ENCODE measurements around the gene DYRK4.

Gene DYRK4

DNA sequence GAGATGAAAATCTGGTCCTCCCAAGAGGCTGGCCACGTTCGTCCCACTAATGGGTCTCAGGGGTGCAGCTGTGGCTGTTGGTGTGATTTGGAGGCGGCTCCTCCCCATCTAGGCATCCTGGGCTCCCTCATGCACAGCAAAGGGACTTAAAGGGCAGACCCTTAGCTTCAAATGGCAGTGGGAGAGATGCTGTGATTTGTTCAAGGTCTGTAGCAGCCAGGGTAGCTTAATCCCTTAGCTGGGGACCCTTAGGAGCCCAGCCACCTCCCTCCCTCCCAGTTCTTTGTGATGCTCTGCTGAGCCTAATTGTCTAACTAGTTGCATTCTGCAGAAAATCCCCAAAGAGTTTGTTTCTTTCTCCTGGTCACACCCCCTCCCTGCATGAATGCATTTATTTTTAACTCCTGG is 18.3 kb downstream of the DYRK4 start:
- DNase-seq (ENCODE audit: low read depth) = no peak
- TF ChIP-seq, protein P1, sequence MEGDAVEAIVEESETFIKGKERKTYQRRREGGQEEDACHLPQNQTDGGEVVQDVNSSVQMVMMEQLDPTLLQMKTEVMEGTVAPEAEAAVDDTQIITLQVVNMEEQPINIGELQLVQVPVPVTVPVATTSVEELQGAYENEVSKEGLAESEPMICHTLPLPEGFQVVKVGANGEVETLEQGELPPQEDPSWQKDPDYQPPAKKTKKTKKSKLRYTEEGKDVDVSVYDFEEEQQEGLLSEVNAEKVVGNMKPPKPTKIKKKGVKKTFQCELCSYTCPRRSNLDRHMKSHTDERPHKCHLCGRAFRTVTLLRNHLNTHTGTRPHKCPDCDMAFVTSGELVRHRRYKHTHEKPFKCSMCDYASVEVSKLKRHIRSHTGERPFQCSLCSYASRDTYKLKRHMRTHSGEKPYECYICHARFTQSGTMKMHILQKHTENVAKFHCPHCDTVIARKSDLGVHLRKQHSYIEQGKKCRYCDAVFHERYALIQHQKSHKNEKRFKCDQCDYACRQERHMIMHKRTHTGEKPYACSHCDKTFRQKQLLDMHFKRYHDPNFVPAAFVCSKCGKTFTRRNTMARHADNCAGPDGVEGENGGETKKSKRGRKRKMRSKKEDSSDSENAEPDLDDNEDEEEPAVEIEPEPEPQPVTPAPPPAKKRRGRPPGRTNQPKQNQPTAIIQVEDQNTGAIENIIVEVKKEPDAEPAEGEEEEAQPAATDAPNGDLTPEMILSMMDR (IDR thresholded peaks at IDR 0.05; ENCODE audit: low read depth, low read length, missing control alignments) = no peak
- H3K4me3 ChIP-seq (ENCODE audit: low read depth, low read length) = no peak overlapping the region

DNA sequence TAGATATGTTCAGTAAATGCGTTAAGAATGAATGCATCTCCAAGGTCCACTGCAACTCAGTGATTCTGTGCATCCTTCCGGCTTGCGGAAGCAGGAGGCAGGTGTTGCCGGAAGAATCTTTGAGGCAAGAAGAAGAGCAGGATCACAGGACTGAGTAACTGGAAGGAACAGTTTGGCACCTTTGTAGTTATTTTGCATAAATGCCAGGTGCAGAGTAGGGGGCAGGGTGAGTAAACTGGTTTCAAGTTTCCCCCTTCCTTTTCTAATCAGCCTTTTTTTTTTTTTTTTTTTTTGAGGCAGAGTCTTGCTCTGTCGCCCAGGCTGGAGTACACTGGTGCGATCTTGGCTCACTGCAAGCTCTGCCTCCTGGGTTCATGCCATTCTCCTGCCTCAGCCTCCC is 22.3 kb downstream of the DYRK4 start:
- H3K4me3 ChIP-seq (ENCODE audit: low read depth, low read length) = no peak overlapping the region
- TF ChIP-seq, protein P1 (IDR thresholded peaks at IDR 0.05; ENCODE audit: low read depth, low read length, missing control alignments) = no peak

DNA sequence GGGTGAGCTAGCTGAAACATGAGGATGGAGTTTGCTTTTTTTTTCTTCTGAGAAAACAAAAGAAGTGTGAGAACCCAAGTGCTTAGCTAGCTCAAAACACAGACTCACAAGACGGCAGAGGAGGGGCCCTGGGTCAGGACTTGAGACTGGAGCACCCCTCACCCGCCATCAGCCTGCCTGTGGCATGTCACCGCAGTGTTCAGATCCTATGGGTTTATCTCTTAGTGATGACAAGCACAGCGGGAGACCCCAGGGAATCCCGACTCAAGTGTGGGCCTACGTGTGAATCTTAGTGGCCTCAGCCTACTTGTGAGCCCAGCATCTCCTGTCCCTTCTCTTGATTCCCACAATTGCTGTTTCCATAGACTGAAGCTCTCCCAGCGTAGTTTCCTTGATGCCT is 22.9 kb downstream of the DYRK4 start:
- no peak for DNase-seq (ENCODE audit: low read depth)
- H3K4me3 ChIP-seq (ENCODE audit: low read depth, low read length) = no peak overlapping the region
- TF ChIP-seq, protein P1 (IDR thresholded peaks at IDR 0.05; ENCODE audit: low read depth, low read length, missing control alignments) = no peak

More for the DNA sequence above, 22.3 kb downstream of the DYRK4 start:
- no peak for DNase-seq (ENCODE audit: low read depth)

DNA sequence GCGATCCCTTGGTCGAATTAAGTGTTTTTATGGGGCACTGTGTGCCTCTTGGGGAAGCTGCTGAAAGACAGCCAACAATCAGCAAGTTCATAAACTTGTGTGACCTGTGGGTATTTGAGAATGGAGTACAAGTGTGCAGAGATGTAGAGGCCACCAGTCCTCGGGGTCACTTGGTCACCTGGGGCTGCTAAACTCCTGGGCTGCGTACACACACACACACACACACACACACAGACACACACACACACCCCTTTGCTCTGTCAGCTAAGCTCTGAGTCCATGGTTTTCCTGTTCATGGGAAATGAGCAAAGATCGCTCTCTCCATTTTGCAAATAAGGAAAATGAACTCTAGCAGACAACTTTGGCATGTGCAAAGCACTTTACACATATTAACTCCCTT is 24.5 kb downstream of the DYRK4 start:
- TF ChIP-seq, protein P1 (IDR thresholded peaks at IDR 0.05; ENCODE audit: low read depth, low read length, missing control alignments) = no peak
- no peak for DNase-seq (ENCODE audit: low read depth)
- no peak overlapping the region for H3K4me3 ChIP-seq (ENCODE audit: low read depth, low read length)

DNA sequence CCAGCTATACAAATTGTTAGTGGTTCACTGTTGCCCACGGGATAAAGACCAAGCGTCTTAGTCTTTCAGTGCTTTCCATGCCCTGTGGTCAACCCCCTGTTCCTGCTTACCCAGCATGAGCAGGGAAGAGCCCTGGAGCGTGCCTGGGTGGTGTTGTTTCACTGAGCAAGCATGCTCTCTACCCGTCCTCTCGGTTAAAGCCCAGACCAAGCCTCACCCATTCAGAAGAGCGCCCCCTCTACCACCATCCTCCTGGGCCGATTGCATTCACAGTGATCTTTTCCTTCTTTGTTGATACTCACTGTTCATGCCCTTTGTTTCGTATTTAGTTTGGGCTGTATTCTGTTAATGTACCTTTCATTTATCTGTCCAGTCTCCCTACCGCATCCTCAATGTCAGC is 25.1 kb downstream of the DYRK4 start:
- no peak for DNase-seq (ENCODE audit: low read depth)
- no peak overlapping the region for H3K4me3 ChIP-seq (ENCODE audit: low read depth, low read length)
- TF ChIP-seq, protein P1 (IDR thresholded peaks at IDR 0.05; ENCODE audit: low read depth, low read length, missing control alignments) = no peak

DNA sequence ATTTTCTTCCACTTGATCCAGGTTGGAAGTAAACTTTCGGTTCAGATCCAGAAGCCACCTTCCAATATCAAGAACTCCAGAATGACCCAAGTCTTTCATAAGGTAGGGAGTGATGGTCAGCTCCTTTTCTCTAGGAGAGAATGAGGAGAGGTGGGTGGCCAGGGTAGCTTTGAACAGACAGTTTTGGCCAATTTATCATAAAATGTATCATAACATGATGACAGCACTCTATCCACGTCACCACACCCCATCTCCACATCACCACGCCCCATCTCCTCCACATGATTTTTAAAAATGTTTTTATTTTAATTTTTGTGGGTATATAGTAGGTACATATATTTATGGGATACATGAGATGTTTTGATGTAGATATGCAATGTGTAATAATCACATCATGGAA is 26.9 kb downstream of the DYRK4 start:
- DNase-seq (ENCODE audit: low read depth) = no peak

DNA sequence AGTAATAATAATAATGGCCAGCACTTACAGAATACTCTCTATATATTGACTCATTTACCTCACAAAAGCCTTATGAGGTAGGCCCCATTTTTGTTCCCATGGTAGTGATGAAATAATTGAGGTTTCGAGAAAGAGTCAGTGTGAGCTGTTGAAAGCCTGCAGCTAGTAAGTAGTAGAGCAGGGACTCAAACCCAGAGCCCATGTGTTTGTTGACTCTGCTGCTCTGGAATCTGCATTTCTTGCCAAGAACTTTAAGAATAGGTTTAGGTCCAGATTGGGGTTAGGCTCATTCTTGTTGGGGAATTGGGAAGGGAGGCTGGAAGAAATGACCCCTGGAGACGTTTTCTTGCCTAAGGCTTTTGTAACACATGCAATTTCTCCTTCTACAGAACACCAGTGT is 27.9 kb downstream of the DYRK4 start:
- no peak overlapping the region for H3K4me3 ChIP-seq (ENCODE audit: low read depth, low read length)
- no peak for DNase-seq (ENCODE audit: low read depth)
- TF ChIP-seq, protein P1 (IDR thresholded peaks at IDR 0.05; ENCODE audit: low read depth, low read length, missing control alignments) = no peak

More for the DNA sequence above, 26.9 kb downstream of the DYRK4 start:
- no peak overlapping the region for H3K4me3 ChIP-seq (ENCODE audit: low read depth, low read length)
- TF ChIP-seq, protein P1 (IDR thresholded peaks at IDR 0.05; ENCODE audit: low read depth, low read length, missing control alignments) = no peak
